IMR-90 (cell line): ENCODE data around the gene AGAP2. TPM values are rescaled to one million over a fixed set of nuclear protein-coding genes. Genes with fewer than 3 reads are reported as not detected.

Source experiments
- ATAC-seq: fragments of 200-7000 bp; cut with Tn5 transposase; 2 replicates; pipeline ENCODE4 v1.9.1; 2020; ENCODE audit warnings: low read depth, mild to moderate bottlenecking, moderate library complexity
- BruUV-seq: library from RNA; stranded (reverse); fragments of 400-500 nt; replicated peaks from 2 replicates; lab custom pipeline; 2021; lab: Mats Ljungman, UMichigan
- CTCF ChIA-PET: fragments of 300-600 bp; formaldehyde crosslinking; extraction: SDS; loops from one replicate; lab custom pipeline; 2021; ENCODE audit warnings: antibody characterized with exemption; lab: Yijun Ruan, JAX
- POLR2A ChIA-PET: fragments of 300-600 bp; sonication (Branson Sonifier 250); formaldehyde crosslinking; loops from one replicate; lab custom pipeline; 2022; ENCODE audit warnings: antibody characterized with exemption; ENCODE audit not compliant: unreplicated experiment; lab: Charles Lee
- DNase-seq: peaks from one replicate; pipeline ENCODE4 v3.0.0; 2013
- H2AFZ ChIP-seq: replicated peaks from 2 replicates; pipeline ENCODE3; 2013; ENCODE audit warnings: low read length, mild to moderate bottlenecking; ENCODE audit not compliant: poor library complexity
- H2AK5ac ChIP-seq: 2 replicates; pipeline ENCODE4 v1.6.1; 2013; ENCODE audit warnings: low read depth, low read length, inconsistent platforms
- H2AK9ac ChIP-seq: replicated peaks from 2 replicates; pipeline ENCODE3; 2013; ENCODE audit warnings: mild to moderate bottlenecking, low read depth, low read length, moderate library complexity; ENCODE audit not compliant: poor library complexity
- H2BK120ac ChIP-seq: 2 replicates; pipeline ENCODE4 v1.6.1; 2013; ENCODE audit warnings: low read depth, low read length, inconsistent platforms
- H2BK15ac ChIP-seq: 3 replicates; pipeline ENCODE4 v1.6.1; 2013; ENCODE audit warnings: low read depth, low read length, inconsistent platforms
- H2BK20ac ChIP-seq: 2 replicates; pipeline ENCODE4 v1.6.1; 2013; ENCODE audit warnings: low read depth, mild to moderate bottlenecking, inconsistent platforms, low read length, moderate library complexity
- H2BK5ac ChIP-seq: 2 replicates; pipeline ENCODE4 v1.6.1; 2013; ENCODE audit warnings: mild to moderate bottlenecking, low read depth, low read length, inconsistent platforms; ENCODE audit not compliant: poor library complexity, severe bottlenecking
- H3K14ac ChIP-seq: replicated peaks from 2 replicates; pipeline ENCODE4 v1.6.1; 2013; ENCODE audit warnings: low read depth, low read length, inconsistent platforms
- H3K18ac ChIP-seq: 2 replicates; pipeline ENCODE4 v1.6.1; 2013; ENCODE audit warnings: low read depth, low read length, control low read depth
- H3K23ac ChIP-seq: 2 replicates; pipeline ENCODE4 v1.6.1; 2013; ENCODE audit warnings: low read depth, low read length, inconsistent platforms
- H3K27ac ChIP-seq: 2 replicates; pipeline ENCODE4 v1.5.1; 2013; ENCODE audit warnings: mild to moderate bottlenecking, control low read depth, low read length; ENCODE audit not compliant: insufficient read depth
- H3K27me3 ChIP-seq: 2 replicates; pipeline ENCODE4 v1.6.1; 2013; ENCODE audit warnings: low read length; ENCODE audit not compliant: control insufficient read depth, insufficient read depth
- H3K36me3 ChIP-seq: 2 replicates; pipeline ENCODE4 v1.6.1; 2013; ENCODE audit warnings: low read length, mixed read lengths; ENCODE audit not compliant: control insufficient read depth, insufficient read depth
- H3K4ac ChIP-seq: 2 replicates; pipeline ENCODE4 v1.6.1; 2013; ENCODE audit warnings: low read depth, low read length, inconsistent platforms
- H3K4me1 ChIP-seq: 2 replicates; pipeline ENCODE4 v1.6.1; 2013; ENCODE audit warnings: low read length, mixed read lengths; ENCODE audit not compliant: control insufficient read depth, insufficient read depth
- H3K4me2 ChIP-seq: 2 replicates; pipeline ENCODE4 v1.6.1; 2013; ENCODE audit warnings: low read depth, mild to moderate bottlenecking, control low read depth, low read length, moderate library complexity
- H3K4me3 ChIP-seq: 2 replicates; pipeline ENCODE4 v1.5.1; 2013; ENCODE audit warnings: low read depth, mild to moderate bottlenecking, control low read depth, low read length, moderate library complexity; ENCODE audit not compliant: insufficient read depth
- H3K56ac ChIP-seq: 2 replicates; pipeline ENCODE4 v1.6.1; 2013; ENCODE audit warnings: low read length, inconsistent platforms; ENCODE audit not compliant: insufficient read depth; ENCODE audit errors: extremely low read depth
- H3K79me1 ChIP-seq, 2 experiments: 2 replicates each; pipeline ENCODE4 v1.6.1; 2013; ENCODE audit warnings: low read length in 2 of 2, inconsistent platforms in 1 of 2, low read depth in 1 of 2
- H3K9ac ChIP-seq: 2 replicates; pipeline ENCODE4 v1.6.1; 2013; ENCODE audit warnings: low read depth, low read length, control low read depth
- H3K9me1 ChIP-seq: 2 replicates; pipeline ENCODE4 v1.6.1; 2013; ENCODE audit warnings: low read length, inconsistent platforms; ENCODE audit not compliant: insufficient read depth
- H3K9me3 ChIP-seq: 2 replicates; pipeline ENCODE4 v1.6.1; 2013; ENCODE audit warnings: low read length; ENCODE audit not compliant: control insufficient read depth, insufficient read depth
- H4K20me1 ChIP-seq: 2 replicates; pipeline ENCODE4 v1.6.1; 2013; ENCODE audit warnings: low read length, inconsistent platforms; ENCODE audit not compliant: insufficient read depth
- H4K5ac ChIP-seq: 2 replicates; pipeline ENCODE4 v1.6.1; 2013; ENCODE audit warnings: mild to moderate bottlenecking, low read depth, low read length, control low read depth
- H4K8ac ChIP-seq, 2 experiments: 2 replicates each; pipeline ENCODE4 v1.6.1; 2013; ENCODE audit warnings: low read depth in 2 of 2, low read length in 2 of 2, control low read depth in 1 of 2, inconsistent platforms in 1 of 2
- H4K91ac ChIP-seq: 2 replicates; pipeline ENCODE4 v1.6.1; 2013; ENCODE audit warnings: low read depth, low read length, inconsistent platforms; ENCODE audit not compliant: insufficient read depth
- RCOR1 ChIP-seq: IDR thresholded peaks from 2 replicates; pipeline ENCODE4 v1.6.1; 2012; ENCODE audit warnings: mild to moderate bottlenecking, low read length, improper control_type of control experiment; ENCODE audit not compliant: insufficient replicate concordance
- WGBS, 2 experiments: methylation state at CpG; one replicate each; pipeline versions ENCODE4 v1.1.5 to v1.1.7; 2013; ENCODE audit warnings: missing lambda C conversion rate in 2 of 2; ENCODE audit not compliant: insufficient read length in 1 of 2; ENCODE audit errors: extremely low coverage in 2 of 2; 5-methylcytosine and 5-hydroxymethylcytosine counted together
- dilution Hi-C: fragments of 300-500 bp; cut with HindIII; formaldehyde crosslinking; loops from one replicate; pipeline ENCODE4 v1.14.3; 2018; ENCODE audit warnings: low sequenced_read_pairs; ENCODE audit not compliant: unreplicated experiment
- in situ Hi-C: fragments of 300-500 bp; cut with MboI; formaldehyde crosslinking; loops from 3 replicates; pipeline ENCODE4 v1.14.3; 2019; ENCODE audit warnings: low sequenced_read_pairs, inconsistent platforms, mixed read lengths
- intact Hi-C: fragments of 100-400 bp; cut with micrococcal nuclease; formaldehyde crosslinking; loops from 2 replicates; pipeline ENCODE4 v1.10.0; 2022
- polyA plus RNA-seq, 3 experiments: library from polyadenylated mRNA; depleted of rRNA; stranded (reverse); fragments of >200 nt; gene quantifications; 2 replicates each; pipeline ENCODE4 v1.2.3, GENCODE V29; 2012; ENCODE audit warnings: low replicate concordance in 1 of 3
- total RNA-seq: library from RNA; depleted of rRNA; stranded (reverse); fragments of >200 nt; gene quantifications from 2 replicates; pipeline ENCODE4 v1.2.3, GENCODE V29; 2012

Gene AGAP2
- total and polyA plus RNA-seq, 2 of the 4 experiments (the other 2 are of a cell fraction), result 0.03 to 0.18 TPM

GRCh38 chr12:57724936-57725740 lies 13.4 kb downstream of the AGAP2 start:
- no peak overlapping the region for H2BK120ac ChIP-seq
- peaks cover 0 to 17% of the 10 kb centered on the region in 2 experiments; a peak in 1 of 4 replicates for H3K79me1 ChIP-seq
- no peak overlapping the region for H4K91ac ChIP-seq
- ATAC-seq, result no peak
- no peaks in the 10 kb centered on the region for H3K9me3 ChIP-seq
- dilution Hi-C loops, result no loop called here
- no peak overlapping the region for H3K27ac ChIP-seq
- H3K56ac ChIP-seq, result no peak overlapping the region
- H2AK9ac ChIP-seq, result no peak overlapping the region
- WGBS, 2 experiments, result no CpG with 5 or more reads among the region's 11 CpGs
- no peak overlapping the region for H4K5ac ChIP-seq
- H2AFZ ChIP-seq, result peak overlapping the region; percentile 48
- POLR2A ChIA-PET, result interaction anchor here (1.2 kb wide), 1 partner anchor 19 kb away, joined by 5 read pairs; the partner anchor contains the start of gene TSPAN31
- peaks cover 6% of the 10 kb centered on the region; the same call in 1 of the 2 replicates for H3K9me1 ChIP-seq
- H4K20me1 ChIP-seq, result peaks cover 9% of the 10 kb centered on the region; the same call in 1 of the 2 replicates
- no peak overlapping the region for H2BK5ac ChIP-seq
- H3K4me1 ChIP-seq, result 0 out of 2 replicates have a peak, but pooled peaks cover 4% of the 10 kb centered on the region
- no peak overlapping the region for H3K4ac ChIP-seq
- H3K23ac ChIP-seq, result no peak overlapping the region; the same call in 1 of the 2 replicates
- no peak overlapping the region for H3K4me3 ChIP-seq
- H3K36me3 ChIP-seq, result peaks cover 17% of the 10 kb centered on the region; the same call in 1 of the 2 replicates
- no peak overlapping the region for H3K18ac ChIP-seq
- H2BK20ac ChIP-seq, result no peak overlapping the region
- no peaks in the 10 kb centered on the region; the same call in 1 of the 2 replicates for H3K27me3 ChIP-seq
- no peak overlapping the region for H3K14ac ChIP-seq
- H4K8ac ChIP-seq, result no peak overlapping the region; a peak in 1 of 4 replicates
- BruUV-seq, result no TSS peak
- H3K4me2 ChIP-seq, result no peak overlapping the region
- H2AK5ac ChIP-seq, result no peak overlapping the region
- H2BK15ac ChIP-seq, result no peak overlapping the region
- CTCF ChIA-PET, result interaction anchor here (1.1 to 1.2 kb wide), 2 partner anchors 12 to 31 kb away, joined by 3 to 4 read pairs; partner anchors contain the start of gene OS9
- no peak for DNase-seq
- in situ Hi-C loops, result no loop called here
- intact Hi-C loops, result no loop called here
- TF ChIP-seq RCOR1, result no peak
- H3K9ac ChIP-seq, result no peak overlapping the region
